Astrocyte (in vitro differentiated cells and primary cell): ENCODE results near the gene STEAP4.

Experiments used
- EZH2 ChIP-seq: IDR thresholded peaks from 2 replicates; pipeline ENCODE4 v1.6.1; 2012; ENCODE audit warnings: mild to moderate bottlenecking, low read length, inconsistent platforms; ENCODE audit not compliant: insufficient read depth
- TF ChIP-seq, protein P1 (sequence below): IDR thresholded peaks from 2 replicates; pipeline ENCODE4 v1.5.1; 2011; ENCODE audit warnings: low read depth, mild to moderate bottlenecking, inconsistent platforms, low read length, moderate library complexity; ENCODE audit not compliant: insufficient read depth

GRCh38 chr7:88226201-88226600 lies 80.5 kb downstream of the STEAP4 start:
- TF ChIP-seq, protein P1, sequence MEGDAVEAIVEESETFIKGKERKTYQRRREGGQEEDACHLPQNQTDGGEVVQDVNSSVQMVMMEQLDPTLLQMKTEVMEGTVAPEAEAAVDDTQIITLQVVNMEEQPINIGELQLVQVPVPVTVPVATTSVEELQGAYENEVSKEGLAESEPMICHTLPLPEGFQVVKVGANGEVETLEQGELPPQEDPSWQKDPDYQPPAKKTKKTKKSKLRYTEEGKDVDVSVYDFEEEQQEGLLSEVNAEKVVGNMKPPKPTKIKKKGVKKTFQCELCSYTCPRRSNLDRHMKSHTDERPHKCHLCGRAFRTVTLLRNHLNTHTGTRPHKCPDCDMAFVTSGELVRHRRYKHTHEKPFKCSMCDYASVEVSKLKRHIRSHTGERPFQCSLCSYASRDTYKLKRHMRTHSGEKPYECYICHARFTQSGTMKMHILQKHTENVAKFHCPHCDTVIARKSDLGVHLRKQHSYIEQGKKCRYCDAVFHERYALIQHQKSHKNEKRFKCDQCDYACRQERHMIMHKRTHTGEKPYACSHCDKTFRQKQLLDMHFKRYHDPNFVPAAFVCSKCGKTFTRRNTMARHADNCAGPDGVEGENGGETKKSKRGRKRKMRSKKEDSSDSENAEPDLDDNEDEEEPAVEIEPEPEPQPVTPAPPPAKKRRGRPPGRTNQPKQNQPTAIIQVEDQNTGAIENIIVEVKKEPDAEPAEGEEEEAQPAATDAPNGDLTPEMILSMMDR = no peak
- no peak for TF ChIP-seq EZH2
